ENCODE data around the gene ASXL1.

Gene ASXL1

DNA sequence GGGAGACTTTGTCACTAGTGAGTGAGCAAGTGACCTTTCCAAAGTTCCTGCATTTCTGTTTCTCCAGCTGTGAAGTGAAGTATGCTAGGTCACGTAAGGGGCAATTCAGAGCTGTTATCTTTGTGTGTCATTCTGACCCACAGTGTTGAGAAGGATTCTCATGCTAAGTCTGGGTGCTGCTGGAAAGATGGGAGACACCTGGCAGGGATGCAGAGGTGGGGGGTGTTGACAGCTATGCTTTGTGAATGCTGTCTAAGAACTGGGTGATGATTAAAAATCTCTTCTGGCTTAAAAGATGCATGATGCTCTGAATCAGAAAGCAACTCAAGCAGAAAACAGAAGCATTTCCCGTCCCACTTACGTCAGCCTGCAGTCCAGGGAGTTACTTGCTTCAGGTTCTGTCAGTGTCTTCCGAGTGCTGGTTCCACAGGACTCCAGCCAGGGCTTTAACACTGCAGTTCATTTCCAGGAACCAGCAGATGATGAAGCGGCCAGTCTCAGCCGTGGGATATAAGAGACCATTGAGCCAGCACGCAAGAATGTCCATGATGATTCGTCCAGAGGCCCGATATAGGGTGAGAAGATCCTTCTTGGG lies 30.9 kb upstream of the ASXL1 start:
- Histone ChIP-seq H3K4me1 (peaks cover 4% of the 10 kb centered on the region), H3K36me3 (peaks cover 36% of the 10 kb centered on the region)
- no peak for DNase-seq

DNA sequence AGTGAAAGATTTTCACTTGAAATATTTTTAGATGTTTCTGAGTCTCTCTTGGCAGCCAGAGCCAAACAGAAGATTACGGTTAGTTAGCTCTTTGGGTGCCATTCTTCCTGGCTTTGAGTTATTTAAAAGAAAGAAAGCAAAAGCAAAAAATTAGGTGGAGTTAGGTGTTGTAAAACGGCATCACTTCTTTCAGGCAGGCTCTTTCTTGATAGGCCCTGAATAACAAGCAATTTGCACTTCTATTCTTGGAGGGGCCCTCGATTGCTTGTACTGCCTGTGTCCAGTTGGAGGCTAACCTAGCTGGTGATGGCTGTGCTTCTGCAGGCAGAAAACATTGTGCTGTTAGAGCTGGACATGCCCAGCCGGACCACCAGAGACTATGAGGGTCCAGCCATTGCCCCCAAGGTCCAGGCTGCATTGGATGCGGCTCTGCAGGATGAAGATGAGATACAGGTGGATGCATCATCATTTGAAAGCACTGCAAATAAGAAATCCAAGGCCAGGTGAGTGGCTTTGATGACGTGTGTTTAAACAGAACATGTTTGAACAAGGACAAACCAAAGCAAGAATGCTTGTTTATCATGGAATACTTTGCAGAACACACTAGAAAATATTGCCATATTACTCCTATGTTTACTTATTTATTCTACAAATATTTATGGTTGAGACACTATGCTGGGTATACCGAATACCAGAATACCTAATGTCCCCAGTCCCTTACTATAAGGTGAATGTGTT lies 28.1 kb upstream of the ASXL1 start:
- no peak for DNase-seq
- TF ChIP-seq, protein P1, sequence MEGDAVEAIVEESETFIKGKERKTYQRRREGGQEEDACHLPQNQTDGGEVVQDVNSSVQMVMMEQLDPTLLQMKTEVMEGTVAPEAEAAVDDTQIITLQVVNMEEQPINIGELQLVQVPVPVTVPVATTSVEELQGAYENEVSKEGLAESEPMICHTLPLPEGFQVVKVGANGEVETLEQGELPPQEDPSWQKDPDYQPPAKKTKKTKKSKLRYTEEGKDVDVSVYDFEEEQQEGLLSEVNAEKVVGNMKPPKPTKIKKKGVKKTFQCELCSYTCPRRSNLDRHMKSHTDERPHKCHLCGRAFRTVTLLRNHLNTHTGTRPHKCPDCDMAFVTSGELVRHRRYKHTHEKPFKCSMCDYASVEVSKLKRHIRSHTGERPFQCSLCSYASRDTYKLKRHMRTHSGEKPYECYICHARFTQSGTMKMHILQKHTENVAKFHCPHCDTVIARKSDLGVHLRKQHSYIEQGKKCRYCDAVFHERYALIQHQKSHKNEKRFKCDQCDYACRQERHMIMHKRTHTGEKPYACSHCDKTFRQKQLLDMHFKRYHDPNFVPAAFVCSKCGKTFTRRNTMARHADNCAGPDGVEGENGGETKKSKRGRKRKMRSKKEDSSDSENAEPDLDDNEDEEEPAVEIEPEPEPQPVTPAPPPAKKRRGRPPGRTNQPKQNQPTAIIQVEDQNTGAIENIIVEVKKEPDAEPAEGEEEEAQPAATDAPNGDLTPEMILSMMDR (IDR thresholded peaks at IDR 0.05; ENCODE audit: low read depth, low read length) = no peak
- no peaks in the 10 kb centered on the region for H3K27me3 ChIP-seq
- H3K4me3 ChIP-seq (ENCODE audit: low read depth, low read length) = no peak overlapping the region
- no peaks in the 10 kb centered on the region for H3K9me3 ChIP-seq
- H3K36me3 ChIP-seq = peaks cover 47% of the 10 kb centered on the region
- peaks cover 4% of the 10 kb centered on the region; the same call in 1 of the 2 replicates for H3K4me1 ChIP-seq

More for the DNA sequence above, 30.9 kb upstream of the ASXL1 start:
- no peak overlapping the region for H3K4me3 ChIP-seq (ENCODE audit: low read depth, low read length)
- H3K27me3 ChIP-seq = no peaks in the 10 kb centered on the region
- TF ChIP-seq, protein P1 (IDR thresholded peaks at IDR 0.05; ENCODE audit: low read depth, low read length) = no peak
- no peaks in the 10 kb centered on the region for H3K9me3 ChIP-seq

DNA sequence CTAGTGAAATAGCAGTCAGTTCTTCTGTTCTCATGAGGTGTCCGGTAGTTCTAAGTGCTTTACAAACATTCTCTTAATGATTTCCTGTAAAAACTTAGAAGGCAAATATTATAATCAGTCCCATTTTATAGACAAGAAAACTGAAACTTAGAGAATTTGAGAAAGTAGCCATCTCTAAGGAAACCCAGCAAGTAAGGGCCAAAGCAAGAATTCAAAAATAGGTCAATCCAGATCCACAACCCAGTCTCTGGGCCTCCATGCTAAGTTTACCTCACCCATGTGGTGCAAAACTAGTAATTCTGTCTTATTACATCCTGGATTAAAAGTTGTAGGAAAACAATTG lies 27.6 kb upstream of the ASXL1 start:
- H3K4me1 ChIP-seq = peaks cover 4% of the 10 kb centered on the region; the same call in 1 of the 2 replicates
- DNase-seq = no peak
- TF ChIP-seq, protein P1 (IDR thresholded peaks at IDR 0.05; ENCODE audit: low read depth, low read length) = no peak
- no peak overlapping the region for H3K4me3 ChIP-seq (ENCODE audit: low read depth, low read length)
- peaks cover 47% of the 10 kb centered on the region for H3K36me3 ChIP-seq
- no peaks in the 10 kb centered on the region for H3K27me3 ChIP-seq
- no peaks in the 10 kb centered on the region for H3K9me3 ChIP-seq

DNA sequence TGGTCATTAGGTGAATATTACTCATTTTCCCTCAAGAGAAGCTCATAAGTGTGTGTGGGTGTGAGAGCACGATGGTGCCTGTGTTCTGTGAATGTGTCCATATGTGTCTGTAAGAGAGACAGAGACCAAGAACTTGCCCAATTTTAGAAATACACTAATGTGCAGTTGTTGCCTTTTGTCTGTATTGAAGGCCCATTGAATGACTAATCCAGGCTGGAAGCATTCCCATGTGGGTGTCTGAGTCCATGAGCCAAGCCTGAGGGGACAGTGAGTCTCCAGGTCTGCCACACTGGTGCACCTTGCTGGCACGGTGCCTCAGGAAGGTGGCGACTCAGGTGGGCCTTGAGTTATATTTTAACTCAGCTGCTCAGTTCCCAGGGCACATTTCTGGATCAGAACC lies 25.5 kb upstream of the ASXL1 start:
- no peak for DNase-seq

DNA sequence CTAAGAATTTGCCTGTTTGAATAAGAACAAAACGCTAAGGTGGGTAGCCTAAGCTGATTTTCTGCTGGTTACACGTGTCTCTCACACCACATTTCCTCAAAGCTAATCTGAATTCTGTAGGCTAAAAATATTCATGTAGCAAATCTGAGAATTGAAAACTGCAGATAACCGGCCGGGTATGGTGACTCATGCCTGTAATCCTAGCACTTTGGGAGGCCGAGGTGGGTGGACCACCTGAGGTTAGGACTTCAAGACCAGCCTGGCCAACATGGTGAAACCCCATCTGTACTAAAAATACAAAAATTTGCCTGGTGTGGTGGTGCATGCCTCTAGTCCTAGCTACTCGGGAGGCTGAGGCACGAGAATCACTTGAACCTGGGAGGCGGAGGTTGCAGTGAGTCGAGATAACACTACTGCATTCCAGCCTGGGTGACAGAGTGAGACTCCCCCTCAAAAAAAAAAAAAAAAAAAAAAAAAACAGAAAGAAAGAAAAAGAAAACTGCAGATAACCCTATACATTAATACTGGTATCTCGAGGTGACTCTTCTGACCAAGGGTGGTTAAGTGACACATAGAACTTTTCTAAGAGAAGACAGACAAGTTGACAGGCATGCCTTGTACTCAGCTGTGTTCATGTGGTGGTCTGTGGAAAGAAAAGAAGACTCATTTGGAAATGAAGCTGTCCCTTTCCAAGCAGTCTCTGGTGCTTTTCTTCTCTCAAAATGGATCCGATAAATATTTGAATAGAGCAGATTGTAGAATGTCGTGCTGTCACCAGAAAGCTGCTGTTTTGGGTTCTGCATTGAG lies 24.7 kb upstream of the ASXL1 start:
- TF ChIP-seq, protein P1 (IDR thresholded peaks at IDR 0.05; ENCODE audit: low read depth, low read length) = no peak

More for the DNA sequence above, 25.5 kb upstream of the ASXL1 start:
- TF ChIP-seq, protein P1 (IDR thresholded peaks at IDR 0.05; ENCODE audit: low read depth, low read length) = no peak
- no peaks in the 10 kb centered on the region for H3K27me3 ChIP-seq
- H3K4me1 ChIP-seq = peaks cover 4% of the 10 kb centered on the region; the same call in 1 of the 2 replicates
- peaks cover 34% of the 10 kb centered on the region for H3K36me3 ChIP-seq
- H3K9me3 ChIP-seq = no peaks in the 10 kb centered on the region
- no peak overlapping the region for H3K4me3 ChIP-seq (ENCODE audit: low read depth, low read length)

More for the DNA sequence above, 24.7 kb upstream of the ASXL1 start:
- no peaks in the 10 kb centered on the region for H3K9me3 ChIP-seq
- peaks cover 32% of the 10 kb centered on the region for H3K36me3 ChIP-seq
- DNase-seq = no peak
- no peaks in the 10 kb centered on the region for H3K27me3 ChIP-seq
- H3K4me3 ChIP-seq (ENCODE audit: low read depth, low read length) = no peak overlapping the region
- H3K4me1 ChIP-seq = peaks cover 4% of the 10 kb centered on the region; the same call in 1 of the 2 replicates

All from BE2C (cell line).